Trophoblast cell (in vitro differentiated cells and primary cell): Measurements from ENCODE around the gene DCUN1D1.

Source experiments
- DNase-seq, 2 donors: peaks; one replicate each; pipeline ENCODE4 v3.0.0-alpha.2; 2016
- H2AFZ ChIP-seq: 2 replicates; pipeline ENCODE4 v1.6.1; 2013; ENCODE audit warnings: low read length, moderate library complexity, mild to moderate bottlenecking; ENCODE audit not compliant: insufficient read depth, poor library complexity
- H2AK5ac ChIP-seq: 2 replicates; pipeline ENCODE4 v1.6.1; 2013; ENCODE audit warnings: mild to moderate bottlenecking, low read length
- H2BK120ac ChIP-seq: 2 replicates; pipeline ENCODE4 v1.6.1; 2013; ENCODE audit warnings: low read length, mild to moderate bottlenecking, moderate library complexity; ENCODE audit not compliant: insufficient read depth, poor library complexity
- H2BK12ac ChIP-seq: 2 replicates; pipeline ENCODE4 v1.6.1; 2013; ENCODE audit warnings: mild to moderate bottlenecking, low read length, moderate library complexity
- H2BK5ac ChIP-seq: 2 replicates; pipeline ENCODE4 v1.6.1; 2013; ENCODE audit warnings: low read length, low read depth, moderate library complexity, mild to moderate bottlenecking; ENCODE audit not compliant: poor library complexity
- H3K14ac ChIP-seq: 2 replicates; pipeline ENCODE4 v1.6.1; 2013; ENCODE audit warnings: mild to moderate bottlenecking, low read length
- H3K18ac ChIP-seq: 2 replicates; pipeline ENCODE4 v1.6.1; 2013; ENCODE audit warnings: mild to moderate bottlenecking, low read length
- H3K23ac ChIP-seq: 2 replicates; pipeline ENCODE4 v1.6.1; 2013; ENCODE audit warnings: low read length
- H3K27ac ChIP-seq: 2 replicates; pipeline ENCODE4 v1.5.1; 2013; ENCODE audit warnings: low read depth, mild to moderate bottlenecking, inconsistent platforms, low read length, moderate library complexity
- H3K27me3 ChIP-seq: 2 replicates; pipeline ENCODE4 v1.6.1; 2013; ENCODE audit warnings: inconsistent platforms, mild to moderate bottlenecking, low read length, moderate library complexity; ENCODE audit not compliant: insufficient read depth
- H3K36me3 ChIP-seq, 2 experiments: 1 replicate in 1 of 2; 2 replicates in 1 of 2; pipeline ENCODE4 v1.6.1; 2013; ENCODE audit warnings: low read length in 2 of 2, mild to moderate bottlenecking in 2 of 2, moderate library complexity in 1 of 2; ENCODE audit not compliant: insufficient read depth in 2 of 2, control insufficient read depth in 1 of 2
- H3K4ac ChIP-seq: 2 replicates; pipeline ENCODE4 v1.6.1; 2013; ENCODE audit warnings: low read depth, mild to moderate bottlenecking, low read length, moderate library complexity
- H3K4me1 ChIP-seq, 2 experiments: 1 replicate in 1 of 2; 2 replicates in 1 of 2; pipeline ENCODE4 v1.6.1; 2013; ENCODE audit warnings: low read length in 2 of 2, mild to moderate bottlenecking in 2 of 2, moderate library complexity in 1 of 2; ENCODE audit not compliant: insufficient read depth in 2 of 2, control insufficient read depth in 1 of 2
- H3K4me2 ChIP-seq: 2 replicates; pipeline ENCODE4 v1.6.1; 2013; ENCODE audit warnings: inconsistent platforms, mild to moderate bottlenecking, low read length, moderate library complexity
- H3K4me3 ChIP-seq: 2 replicates; pipeline ENCODE4 v1.5.1; 2013; ENCODE audit warnings: mild to moderate bottlenecking, low read depth, low read length, inconsistent platforms
- H3K79me1 ChIP-seq: one replicate; pipeline ENCODE4 v1.6.1; 2013; ENCODE audit warnings: low read length
- H3K79me2 ChIP-seq: 2 replicates; pipeline ENCODE4 v1.6.1; 2013; ENCODE audit warnings: low read length, mild to moderate bottlenecking; ENCODE audit not compliant: control insufficient read depth, insufficient read depth, poor library complexity
- H3K9ac ChIP-seq: 2 replicates; pipeline ENCODE4 v1.6.1; 2013; ENCODE audit warnings: mild to moderate bottlenecking, low read length
- H3K9me3 ChIP-seq: 2 replicates; pipeline ENCODE4 v1.6.1; 2013; ENCODE audit warnings: low read depth, mild to moderate bottlenecking, control low read depth, inconsistent platforms, low read length; ENCODE audit not compliant: insufficient read depth
- H4K12ac ChIP-seq: 2 replicates; pipeline ENCODE4 v1.6.1; 2013; ENCODE audit warnings: low read depth, mild to moderate bottlenecking, low read length, moderate library complexity
- H4K8ac ChIP-seq: 2 replicates; pipeline ENCODE4 v1.6.1; 2013; ENCODE audit warnings: low read depth, mild to moderate bottlenecking, low read length, moderate library complexity
- H4K91ac ChIP-seq: one replicate; pipeline ENCODE4 v1.6.1; 2013; ENCODE audit warnings: low read depth, mild to moderate bottlenecking, low read length, moderate library complexity
- WGBS: extraction: QIAGEN DNeasy Blood & Tissue Kit; methylation state at CpG from one replicate; pipeline ENCODE4 v1.1.7; 2013; ENCODE audit warnings: missing lambda C conversion rate; ENCODE audit not compliant: insufficient read length, insufficient coverage; ENCODE audit errors: extremely low coverage; 5-methylcytosine and 5-hydroxymethylcytosine counted together

The DCUN1D1 gene

DNA sequence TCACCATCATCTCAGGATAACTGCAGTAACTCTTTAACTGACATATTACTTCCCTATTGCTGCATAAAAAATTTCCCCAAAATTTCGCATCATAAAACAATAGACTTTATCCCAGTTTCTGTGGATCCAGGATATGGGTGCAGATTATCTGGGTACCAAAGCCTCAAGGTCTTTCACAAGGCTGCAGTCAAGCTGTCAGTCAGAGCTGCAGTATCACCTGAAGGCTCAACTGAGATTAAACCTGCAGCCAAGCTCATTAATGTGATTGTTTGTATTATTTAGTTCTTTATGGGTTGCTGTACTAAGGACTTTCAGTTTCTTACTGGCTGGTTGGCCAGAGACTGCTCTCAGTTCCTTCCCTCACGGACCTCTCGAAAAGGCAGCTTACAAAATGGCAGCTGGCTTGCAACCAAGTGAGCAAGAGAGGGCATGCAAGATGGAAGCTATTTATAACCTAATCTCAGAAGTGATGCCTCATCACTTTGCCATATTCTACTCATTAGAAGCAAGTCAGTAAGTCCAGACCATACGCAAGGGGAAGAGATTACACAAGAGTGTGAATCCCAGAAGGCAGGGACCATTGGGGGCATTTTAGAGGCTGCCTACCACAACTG is 54.9 kb downstream of the DCUN1D1 start:
- 100% methylated on average over 1 of the region's 4 CpGs for WGBS
- Histone ChIP-seq H3K9ac (no peak overlapping the region), H4K12ac (no peak overlapping the region), H3K27me3 (no peaks in the 10 kb centered on the region), H3K9me3 (no peaks in the 10 kb centered on the region), H3K23ac (no peak overlapping the region), H3K27ac (no peak overlapping the region), H3K18ac (no peak overlapping the region), H4K8ac (no peak overlapping the region), H3K14ac (no peak overlapping the region), H2BK12ac (no peak overlapping the region), H3K4ac (no peak overlapping the region), H3K4me2 (no peak overlapping the region), H2BK120ac (no peak overlapping the region), H2AFZ (no peak overlapping the region), H3K79me2 (no peaks in the 10 kb centered on the region), H3K36me3 (no peaks in the 10 kb centered on the region), H3K4me3 (no peak overlapping the region), H3K79me1 (no peaks in the 10 kb centered on the region), H4K91ac (no peak overlapping the region), H2BK5ac (no peak overlapping the region), H2AK5ac (no peak overlapping the region), H3K4me1 (peaks cover 0 to 4% of the 10 kb centered on the region in 2 experiments)
- DNase-seq = peak in 1 of 2 donors; percentile 4

DNA sequence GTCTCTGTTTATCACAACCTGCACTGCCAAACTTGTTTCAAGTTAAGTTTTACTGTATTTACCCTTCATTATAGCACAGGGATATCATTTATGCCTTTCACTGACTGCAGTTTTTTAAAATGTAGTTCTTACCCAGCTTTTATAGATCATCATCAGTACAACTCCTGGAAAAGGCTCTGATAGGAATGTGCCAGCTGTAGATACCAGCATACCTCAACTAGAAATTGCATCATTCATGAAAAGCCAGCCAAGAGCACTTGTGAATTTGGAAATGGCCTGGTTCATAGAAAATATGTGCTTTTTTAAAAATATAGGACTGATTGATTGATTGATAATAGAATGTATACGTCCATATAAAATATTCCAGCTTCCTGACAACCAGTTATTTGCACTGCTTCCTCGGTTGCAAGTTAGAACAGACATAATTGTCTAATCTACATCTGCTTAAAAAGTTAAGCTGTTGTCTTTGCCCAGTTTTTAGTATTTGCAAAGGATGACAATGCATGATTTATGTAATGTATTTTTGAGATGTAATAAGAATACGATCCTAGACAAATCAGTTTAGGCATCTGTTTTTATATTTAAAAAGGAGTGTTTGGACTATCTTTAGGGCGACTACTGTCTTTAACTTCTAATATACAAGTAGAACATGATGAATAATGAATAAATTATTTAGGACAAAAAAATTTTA is 58.5 kb downstream of the DCUN1D1 start:
- Histone ChIP-seq H2BK5ac (no peak overlapping the region), H3K79me2 (no peaks in the 10 kb centered on the region), H3K9ac (no peak overlapping the region), H4K8ac (no peak overlapping the region), H2BK12ac (no peak overlapping the region), H2AK5ac (no peak overlapping the region), H2BK120ac (no peak overlapping the region), H3K27me3 (no peaks in the 10 kb centered on the region), H3K4me2 (no peak overlapping the region), H3K27ac (no peak overlapping the region), H3K18ac (no peak overlapping the region), H3K9me3 (no peaks in the 10 kb centered on the region), H3K14ac (no peak overlapping the region), H4K12ac (no peak overlapping the region), H4K91ac (no peak overlapping the region), H3K4ac (no peak overlapping the region), H3K23ac (no peak overlapping the region), H3K4me1 (peaks cover 0 to 4% of the 10 kb centered on the region in 2 experiments), H3K79me1 (no peaks in the 10 kb centered on the region), H3K4me3 (no peak overlapping the region), H3K36me3 (no peaks in the 10 kb centered on the region), H2AFZ (no peak overlapping the region)
- DNase-seq = peak; percentile 26 to 80
- no CpG with 5 or more reads among the region's 4 CpGs for WGBS

DNA sequence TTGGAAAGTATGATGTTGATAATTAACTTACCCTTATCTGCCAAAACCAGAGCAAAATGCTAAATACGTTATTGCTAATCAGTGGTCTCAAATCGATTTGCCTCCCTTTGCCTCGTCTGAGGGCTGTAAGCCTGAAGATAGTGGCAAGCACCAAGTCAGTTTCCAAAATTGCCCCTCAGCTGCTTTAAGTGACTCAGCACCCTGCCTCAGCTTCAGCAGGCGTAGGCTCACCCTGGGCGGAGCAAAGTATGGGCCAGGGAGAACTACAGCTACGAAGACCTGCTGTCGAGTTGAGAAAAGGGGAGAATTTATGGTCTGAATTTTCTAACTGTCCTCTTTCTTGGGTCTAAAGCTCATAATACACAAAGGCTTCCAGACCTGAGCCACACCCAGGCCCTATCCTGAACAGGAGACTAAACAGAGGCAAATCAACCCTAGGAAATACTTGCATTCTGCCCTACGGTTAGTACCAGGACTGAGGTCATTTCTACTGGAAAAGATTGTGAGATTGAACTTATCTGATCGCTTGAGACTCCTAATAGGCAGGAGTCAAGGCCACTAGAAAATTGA is 59.7 kb downstream of the DCUN1D1 start:
- no peak overlapping the region for H3K18ac ChIP-seq
- no peaks in the 10 kb centered on the region for H3K36me3 ChIP-seq
- H2BK12ac ChIP-seq = no peak overlapping the region
- no peak overlapping the region for H3K4me2 ChIP-seq
- no peak overlapping the region for H4K91ac ChIP-seq
- H2AK5ac ChIP-seq = no peak overlapping the region
- no peak overlapping the region for H3K9ac ChIP-seq
- H3K4me3 ChIP-seq = no peak overlapping the region
- no peak overlapping the region for H3K27ac ChIP-seq
- no peak overlapping the region for H3K23ac ChIP-seq
- no peak overlapping the region for H4K8ac ChIP-seq
- H3K4ac ChIP-seq = no peak overlapping the region
- no peak overlapping the region for H2BK120ac ChIP-seq
- DNase-seq = peak; percentile 58 to 84
- no peak overlapping the region for H2BK5ac ChIP-seq
- no peaks in the 10 kb centered on the region for H3K27me3 ChIP-seq
- no peaks in the 10 kb centered on the region for H3K9me3 ChIP-seq
- WGBS = no CpG with 5 or more reads among the region's 9 CpGs
- no peak overlapping the region for H4K12ac ChIP-seq
- H2AFZ ChIP-seq = no peak overlapping the region
- H3K14ac ChIP-seq = no peak overlapping the region
- no peaks in the 10 kb centered on the region for H3K79me2 ChIP-seq
- peaks cover 0 to 4% of the 10 kb centered on the region in 2 experiments for H3K4me1 ChIP-seq
- H3K79me1 ChIP-seq = no peaks in the 10 kb centered on the region

DNA sequence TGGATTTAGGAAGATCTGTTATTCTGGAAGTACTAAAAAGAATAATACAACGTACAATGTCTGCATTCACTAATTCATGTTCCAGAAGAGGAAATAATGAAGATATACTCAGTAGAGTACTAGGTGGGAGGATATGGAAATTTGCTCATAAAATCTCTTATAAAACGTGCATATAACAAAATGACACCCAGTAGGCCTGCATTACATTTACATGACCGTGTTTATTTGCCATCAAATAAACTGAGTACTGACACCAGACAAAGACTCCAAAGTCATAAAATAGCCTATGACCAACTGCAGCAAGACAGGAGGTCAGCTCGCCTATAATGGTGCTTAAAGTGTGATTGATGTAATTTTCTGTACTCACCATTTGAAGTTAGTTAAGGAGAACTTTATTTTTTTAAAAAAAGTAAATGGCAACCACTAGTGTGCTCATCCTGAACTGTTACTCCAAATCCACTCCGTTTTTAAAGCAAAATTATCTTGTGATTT is 60.4 kb downstream of the DCUN1D1 start:
- Histone ChIP-seq H4K8ac (no peak overlapping the region), H3K9ac (no peak overlapping the region)

More for the DNA sequence above, 60.4 kb downstream of the DCUN1D1 start:
- Histone ChIP-seq H2AK5ac (no peak overlapping the region), H2AFZ (no peak overlapping the region), H3K79me2 (no peaks in the 10 kb centered on the region), H2BK5ac (no peak overlapping the region), H3K27ac (no peak overlapping the region), H3K18ac (no peak overlapping the region), H3K4me2 (no peak overlapping the region), H3K4me1 (peaks cover 0 to 4% of the 10 kb centered on the region in 2 experiments), H4K12ac (no peak overlapping the region), H3K14ac (no peak overlapping the region), H3K79me1 (no peaks in the 10 kb centered on the region), H4K91ac (no peak overlapping the region), H3K23ac (no peak overlapping the region), H2BK12ac (no peak overlapping the region), H3K27me3 (no peaks in the 10 kb centered on the region), H3K36me3 (no peaks in the 10 kb centered on the region), H3K9me3 (no peaks in the 10 kb centered on the region), H3K4ac (no peak overlapping the region), H3K4me3 (no peak overlapping the region), H2BK120ac (no peak overlapping the region)
- no CpG with 5 or more reads among the region's 5 CpGs for WGBS
- no peak for DNase-seq
